Measurements from ENCODE around the gene GCNT1.
"Not testable (repeated sequence)": the region's sequence is repeated elsewhere in the genome, so short reads cannot be mapped to it uniquely, and the experiment has no call there.

Gene GCNT1

DNA sequence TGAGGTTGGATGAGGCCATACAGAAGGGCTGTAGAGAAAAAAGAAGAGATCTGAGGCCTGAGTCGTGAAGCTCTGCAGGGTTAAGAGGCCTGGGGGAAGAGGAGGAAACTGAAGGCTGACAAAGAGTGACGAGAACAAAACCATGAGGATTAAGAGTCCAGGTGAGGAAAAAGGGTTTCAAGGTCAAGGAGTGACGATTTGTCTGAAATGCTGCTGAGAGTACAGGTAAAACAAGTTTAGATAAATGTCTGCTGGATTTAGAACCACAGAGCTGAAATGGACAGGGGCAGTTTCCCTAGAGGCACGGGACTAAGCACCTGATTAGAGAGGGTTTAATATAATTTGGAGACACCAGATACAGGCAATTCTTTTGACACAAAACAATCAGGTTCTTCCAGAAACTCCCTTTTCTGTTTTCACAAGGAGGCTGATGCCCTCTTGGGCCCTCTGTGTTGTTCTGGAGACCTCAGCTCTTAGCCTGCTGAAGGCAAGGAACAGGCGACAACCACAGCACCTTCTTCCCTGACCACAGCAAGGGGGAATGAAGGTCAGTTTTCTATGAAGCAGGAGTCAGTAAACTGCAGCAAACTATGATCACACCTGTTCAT lies 14.6 kb upstream of the GCNT1 start:
- no peak for FAIRE-seq

- FAIRE-seq = no peak
These were observed 13.0 kb upstream of the GCNT1 start for GRCh38 chr9:76445976-76446375.

DNA sequence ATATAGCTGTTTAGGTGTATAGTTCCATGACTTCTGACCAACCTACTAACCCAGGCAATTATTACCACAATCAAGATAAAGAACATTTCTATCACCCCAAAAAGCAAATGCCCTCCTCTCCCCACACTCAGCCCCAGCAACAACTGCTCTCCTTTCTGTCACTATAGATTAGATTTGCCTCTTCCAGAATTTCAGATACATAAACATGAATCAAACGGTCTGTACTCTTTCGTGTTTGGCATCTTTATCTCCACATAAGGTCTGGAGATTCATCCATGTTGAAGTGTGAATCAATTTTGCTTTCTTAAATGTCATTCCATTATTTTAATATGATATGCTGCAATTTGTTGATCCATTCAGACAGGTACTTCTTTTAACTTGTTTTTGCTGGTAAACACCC lies 10.5 kb upstream of the GCNT1 start:
- FAIRE-seq = no peak

DNA sequence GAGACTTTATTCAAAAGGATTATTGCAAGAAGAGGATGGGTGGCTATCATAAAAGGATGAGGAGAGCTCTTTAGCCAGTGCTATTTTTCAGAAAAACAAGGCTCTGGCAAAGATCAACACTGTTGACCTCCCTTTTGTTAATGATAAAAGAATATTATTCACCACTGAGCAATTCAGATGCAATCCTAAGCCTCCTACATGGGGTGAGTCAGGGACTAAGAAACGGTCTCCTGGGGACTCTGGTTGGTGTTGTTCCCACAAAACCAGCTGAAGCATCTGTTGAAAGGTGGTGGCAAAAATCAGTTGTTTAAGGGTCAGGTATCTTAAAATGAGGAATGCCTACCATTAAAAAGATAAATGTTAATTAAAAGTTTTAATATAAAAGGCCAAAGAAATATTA lies 7.7 kb upstream of the GCNT1 start:
- FAIRE-seq = no peak

GRCh38 chr9:76452839-76453238 lies 6.1 kb upstream of the GCNT1 start:
- no peak for FAIRE-seq

- no peak for FAIRE-seq
These were observed 5.2 kb upstream of the GCNT1 start for GRCh38 chr9:76453785-76454184.

DNA sequence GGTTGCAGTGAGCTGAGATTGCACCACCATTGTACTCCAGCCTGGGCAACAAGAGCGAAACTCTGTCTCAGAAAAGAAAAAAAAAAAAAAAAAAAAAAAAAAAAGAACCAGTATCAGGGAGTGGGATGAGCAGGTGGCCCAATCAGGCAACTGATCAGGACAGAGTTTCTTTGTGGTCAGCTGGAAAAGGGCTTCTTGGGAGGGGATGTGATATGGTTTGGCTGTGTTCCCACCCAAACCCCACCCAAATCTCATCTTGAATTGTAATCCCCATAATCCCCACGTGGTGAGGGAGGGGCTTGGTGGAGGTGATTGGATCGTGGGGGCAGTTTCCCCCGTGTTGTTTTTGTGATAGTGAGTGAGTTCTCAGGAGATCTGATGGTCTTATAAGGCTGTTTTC lies 4.7 kb upstream of the GCNT1 start:
- FAIRE-seq = no peak

GRCh38 chr9:76456202-76456926 lies 2.6 kb upstream of the GCNT1 start:
- no peak for FAIRE-seq

- no peak for FAIRE-seq
These were observed 983 bp downstream of the GCNT1 start for GRCh38 chr9:76459694-76460635.

GRCh38 chr9:76462126-76462525 lies 3.1 kb downstream of the GCNT1 start:
- no peak for FAIRE-seq

DNA sequence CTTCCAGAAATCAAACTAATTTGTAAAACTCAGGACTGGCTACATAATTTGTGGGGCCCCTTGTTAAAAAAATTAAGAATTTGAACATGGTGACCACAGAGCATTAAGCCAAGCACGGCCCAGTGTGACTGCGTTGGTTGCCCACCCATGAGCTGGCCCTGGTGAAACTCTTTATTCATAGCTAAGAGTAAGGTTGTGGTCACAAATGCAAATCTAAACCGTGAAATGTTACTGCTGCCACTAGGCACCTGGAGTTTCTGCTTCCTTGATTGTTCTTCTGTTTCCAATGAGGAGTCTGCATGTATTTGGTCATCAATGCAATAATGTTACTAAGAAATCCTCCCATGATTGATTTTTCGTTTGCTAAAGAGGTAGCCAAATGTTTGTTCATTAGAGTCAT lies 4.2 kb downstream of the GCNT1 start:
- no peak for FAIRE-seq

DNA sequence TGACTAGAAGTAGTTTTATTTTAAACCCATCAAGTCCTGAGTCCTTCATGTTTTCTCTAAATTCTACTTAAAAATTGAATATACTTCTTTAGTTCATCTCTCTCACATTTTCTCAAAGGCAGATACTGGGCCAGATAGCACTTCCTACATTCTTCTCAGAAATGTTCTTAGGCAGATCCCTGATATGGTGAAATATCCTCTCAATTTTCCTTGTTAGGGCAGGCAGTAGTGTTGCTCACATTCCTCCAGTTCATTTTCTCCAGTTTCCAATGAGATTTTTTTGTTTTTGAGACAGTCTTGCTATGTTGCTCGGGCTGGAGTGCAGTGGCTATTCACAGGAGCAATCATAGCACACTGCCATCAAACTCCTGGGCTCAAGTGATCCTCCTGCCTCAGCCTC lies 5.7 kb downstream of the GCNT1 start:
- no peak for FAIRE-seq

GRCh38 chr9:76465442-76466298 lies 6.7 kb downstream of the GCNT1 start:
- no peak for FAIRE-seq

- no peak for FAIRE-seq
These were observed 7.3 kb downstream of the GCNT1 start for GRCh38 chr9:76466299-76466605.

DNA sequence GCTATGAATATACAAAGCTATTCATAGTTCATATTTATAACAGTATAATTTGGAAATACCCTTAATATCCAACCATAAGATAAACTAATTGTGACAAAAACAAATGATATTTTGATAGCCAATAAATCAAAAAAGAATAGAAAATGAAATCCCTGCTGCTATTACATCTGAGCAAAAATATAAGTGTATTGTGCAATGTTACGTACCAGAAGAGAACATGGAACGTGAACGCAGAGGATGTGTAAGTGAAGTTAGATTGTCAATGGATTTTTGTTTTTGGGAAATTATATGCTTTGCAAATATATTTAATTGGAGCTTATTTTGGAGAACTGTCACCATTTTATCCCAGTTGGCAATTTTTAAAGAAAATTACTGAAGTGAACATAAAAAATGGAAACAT lies 15.4 kb downstream of the GCNT1 start:
- FAIRE-seq = no peak

- FAIRE-seq = no peak
These were observed 16.7 kb downstream of the GCNT1 start for GRCh38 chr9:76475686-76476085.

DNA sequence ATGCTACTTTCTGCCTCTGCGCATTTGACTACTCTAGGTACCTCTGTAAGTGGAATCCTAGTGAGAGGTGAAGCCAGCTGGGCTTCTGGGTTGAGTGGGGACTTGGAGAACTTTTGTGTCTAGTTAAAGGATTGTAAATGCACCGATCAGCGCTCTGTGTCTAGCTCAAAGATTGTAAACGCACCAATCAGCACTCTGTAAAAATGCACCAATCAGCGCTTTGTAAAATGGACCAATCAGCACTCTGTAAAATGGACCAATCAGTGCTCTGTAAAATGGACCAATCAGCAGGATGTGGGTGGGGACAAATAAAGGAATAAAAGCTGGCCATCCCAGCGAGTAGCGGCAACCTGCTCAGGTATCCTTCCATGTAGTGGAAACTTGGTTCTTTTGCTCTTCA lies 18.8 kb downstream of the GCNT1 start:
- FAIRE-seq = not testable (repeated sequence)

DNA sequence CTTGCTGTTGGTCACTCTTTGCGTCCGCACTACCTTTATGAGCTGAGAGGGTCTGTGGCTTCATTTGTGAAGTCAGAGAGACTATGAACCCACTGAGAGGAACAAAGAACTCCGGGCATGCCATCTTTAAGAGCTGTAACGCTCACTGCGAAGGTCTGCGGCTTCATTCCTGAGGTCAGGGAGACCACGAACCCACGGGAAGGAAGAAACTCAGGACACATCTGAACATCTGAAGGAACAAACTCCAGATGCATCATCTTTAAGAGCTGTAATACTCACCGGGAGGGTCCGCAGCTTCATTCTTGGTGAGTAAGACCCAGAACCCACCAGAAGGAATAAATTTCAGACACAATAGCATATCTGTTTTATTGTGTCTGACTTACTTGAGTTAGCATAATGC lies 19.2 kb downstream of the GCNT1 start:
- no peak for FAIRE-seq

GRCh38 chr9:76479337-76479736 lies 20.4 kb downstream of the GCNT1 start:
- not testable (repeated sequence) for FAIRE-seq

DNA sequence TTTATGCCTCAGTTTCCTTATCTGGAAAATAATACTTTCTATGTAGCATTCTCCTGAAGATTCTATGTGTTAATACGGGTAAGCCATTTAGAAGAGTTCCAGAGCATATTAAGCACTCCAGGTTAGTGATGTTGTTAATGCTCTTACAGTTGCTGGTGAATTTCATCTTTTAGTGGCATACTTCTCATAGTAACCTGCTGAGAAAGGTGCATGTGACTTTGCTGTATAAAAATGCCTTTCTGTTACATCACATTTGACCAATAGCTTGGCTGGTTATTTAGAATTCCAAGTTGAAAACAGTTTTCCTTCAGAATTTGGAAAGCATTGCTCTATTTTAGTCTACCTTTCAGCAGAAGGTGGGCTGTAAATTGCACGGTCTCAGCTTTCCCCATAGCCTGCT lies 27.2 kb downstream of the GCNT1 start:
- no peak for FAIRE-seq

DNA sequence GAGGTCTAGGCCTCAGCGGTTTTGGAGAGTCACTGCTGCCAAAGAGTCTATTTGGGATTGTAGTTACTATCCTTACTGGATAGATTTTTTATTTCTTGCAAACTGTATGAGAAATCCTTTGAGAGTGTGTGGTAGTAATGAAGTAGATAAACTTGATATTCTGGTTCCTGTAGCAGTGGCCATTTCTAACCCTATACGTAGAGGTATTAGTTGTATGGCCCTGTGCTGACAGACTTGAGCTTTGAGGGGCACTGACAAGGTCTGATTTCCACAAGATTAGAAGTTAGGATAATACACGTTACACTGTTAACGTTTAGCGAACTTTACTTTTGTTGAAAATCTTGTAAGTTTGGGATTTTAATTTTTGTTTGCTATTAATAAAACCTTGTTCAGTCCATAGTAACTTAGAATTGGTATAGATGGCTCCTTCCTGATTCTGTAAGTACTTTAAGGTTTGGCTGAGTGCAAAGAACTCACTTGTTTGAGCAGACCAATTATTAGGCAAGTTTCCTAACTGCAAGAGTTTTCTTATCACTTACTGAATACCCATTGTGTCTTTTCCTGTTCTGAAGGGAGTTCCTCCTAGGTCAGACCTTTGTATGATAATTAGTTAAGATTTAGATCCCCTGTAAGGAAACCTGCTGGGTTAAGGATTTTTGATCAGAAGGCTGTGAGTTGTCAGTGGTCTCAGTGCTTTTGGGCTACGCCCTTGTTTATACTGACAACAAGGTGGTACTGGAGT lies 31.4 kb downstream of the GCNT1 start:
- no peak for FAIRE-seq

- FAIRE-seq = not testable (repeated sequence)
These were observed 32.1 kb downstream of the GCNT1 start for GRCh38 chr9:76491056-76491455.

Measured in A204.1 (cell line).